HG03039 (cell line): ENCODE data around the gene TRAP1.
"Not testable (repeated sequence)": the region's sequence is repeated elsewhere in the genome, so short reads cannot be mapped to it uniquely, and the experiment has no call there.

Experiments used
- ATAC-seq: cut with Tn5 transposase; IDR thresholded peaks from one replicate; pipeline ENCODE4 v1.9.1; 2021; ENCODE audit warnings: mild to moderate bottlenecking, moderate library complexity; ENCODE audit not compliant: unreplicated experiment

TRAP1 gene

DNA sequence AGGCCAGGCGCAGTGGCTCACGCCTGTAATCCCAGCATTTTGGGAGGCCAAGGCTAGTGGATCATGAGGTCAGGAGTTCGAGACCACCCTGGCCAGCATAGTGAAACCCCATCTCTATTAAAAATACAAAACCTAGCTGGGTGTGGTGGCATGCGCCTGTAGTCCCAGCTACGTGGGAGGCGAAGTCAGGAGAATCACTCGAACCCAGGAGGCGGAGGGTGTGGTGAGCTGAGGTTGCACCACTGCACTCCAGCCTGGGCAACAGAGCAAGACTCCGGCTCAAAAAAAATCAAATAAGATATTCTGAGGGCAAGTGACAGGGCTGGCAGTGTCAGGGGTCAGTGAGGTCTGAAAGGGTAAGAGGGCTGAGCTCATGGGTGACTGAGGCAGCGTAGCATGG is 2.9 kb downstream of the TRAP1 start:
- ATAC-seq = not testable (repeated sequence)

DNA sequence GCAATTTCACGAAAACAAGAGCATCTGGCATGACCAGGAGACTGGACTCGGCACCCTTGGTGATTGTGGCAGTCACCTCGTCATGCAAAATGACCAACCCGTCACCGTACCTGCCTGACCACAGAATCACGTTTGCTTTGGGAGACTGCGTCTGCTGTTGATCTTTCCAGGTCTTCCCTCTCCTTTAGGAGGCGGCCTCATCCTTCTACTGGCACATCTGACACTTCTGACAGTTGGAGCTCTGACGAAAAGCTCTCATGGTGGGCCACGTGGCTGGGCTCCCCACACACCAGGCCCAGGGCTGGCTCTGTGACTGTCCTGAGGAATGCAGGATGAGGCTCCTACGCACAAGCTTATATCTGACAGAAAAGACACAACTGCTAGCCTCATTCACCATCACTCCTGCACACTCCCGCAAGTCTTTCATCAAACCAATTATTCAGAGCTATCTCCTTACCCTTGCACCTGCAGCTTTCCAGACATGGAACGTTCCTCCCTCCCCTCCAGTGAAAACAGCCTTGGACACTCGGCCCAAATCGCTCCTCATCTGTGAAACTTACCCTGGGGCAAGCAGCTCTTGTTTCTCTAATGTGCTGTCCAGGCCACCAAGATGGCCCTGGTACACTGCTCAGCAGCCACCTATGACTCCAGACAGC is 3.6 kb downstream of the TRAP1 start:
- ATAC-seq = no peak

DNA sequence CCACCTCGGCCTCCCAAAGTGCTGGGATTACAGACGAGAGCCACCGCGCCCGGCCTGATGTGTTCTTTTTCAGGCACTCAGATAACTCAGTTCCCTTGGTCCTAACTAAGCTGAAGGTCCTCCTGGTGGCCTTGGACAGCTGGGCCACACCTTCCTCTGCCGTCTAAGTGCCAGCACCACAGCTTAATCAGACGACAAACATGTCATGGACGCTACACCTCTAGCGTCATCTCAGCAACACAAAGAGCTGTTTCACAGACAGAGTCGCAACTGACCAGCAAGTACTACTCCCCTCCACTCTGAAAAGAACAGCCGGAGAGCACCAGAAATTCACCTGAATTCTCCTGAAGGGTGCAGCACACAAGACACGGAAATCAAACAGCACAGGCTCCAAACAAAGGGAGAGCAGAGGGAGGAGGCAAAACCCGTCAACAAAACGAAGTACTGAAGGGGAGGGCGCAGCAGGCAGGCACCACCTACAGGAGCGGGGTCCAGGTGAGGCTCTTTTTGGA is 4.4 kb downstream of the TRAP1 start:
- ATAC-seq = no peak

DNA sequence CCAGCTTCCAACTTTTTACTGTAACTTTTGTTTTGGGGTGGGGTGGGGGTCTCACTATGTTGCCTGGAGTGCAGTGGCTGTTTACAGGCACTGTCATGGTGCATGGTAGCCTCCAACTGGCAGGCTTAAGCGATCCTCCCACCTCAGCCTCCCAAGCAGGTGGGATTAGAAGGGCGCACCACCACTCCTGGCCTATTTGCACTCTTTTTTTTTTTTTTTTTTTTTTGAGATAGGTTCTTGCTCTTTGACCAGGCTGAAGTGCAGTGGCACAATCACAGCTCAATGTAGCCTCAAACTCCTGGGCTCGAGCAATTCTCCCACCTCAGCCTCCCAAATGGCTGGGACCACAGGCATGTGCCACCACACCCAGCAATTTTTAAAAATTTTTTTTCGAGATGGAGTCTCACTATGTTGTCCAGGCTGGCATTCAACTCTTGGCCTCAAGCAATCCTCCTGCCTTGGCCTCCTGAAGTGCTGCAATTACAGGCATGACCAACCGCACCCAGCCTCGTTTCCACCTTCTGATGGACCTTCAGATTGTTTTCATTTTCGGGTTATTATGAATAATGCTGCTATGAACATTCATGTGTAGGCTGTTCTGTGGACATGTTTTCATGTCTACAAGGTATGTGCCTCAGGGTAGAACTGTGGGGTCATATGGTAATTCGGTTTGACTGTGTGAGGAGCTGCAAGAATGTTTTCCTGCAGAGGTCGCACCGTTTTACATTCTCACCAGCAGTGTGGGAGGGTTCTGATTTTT is 10.9 kb downstream of the TRAP1 start:
- no peak for ATAC-seq

DNA sequence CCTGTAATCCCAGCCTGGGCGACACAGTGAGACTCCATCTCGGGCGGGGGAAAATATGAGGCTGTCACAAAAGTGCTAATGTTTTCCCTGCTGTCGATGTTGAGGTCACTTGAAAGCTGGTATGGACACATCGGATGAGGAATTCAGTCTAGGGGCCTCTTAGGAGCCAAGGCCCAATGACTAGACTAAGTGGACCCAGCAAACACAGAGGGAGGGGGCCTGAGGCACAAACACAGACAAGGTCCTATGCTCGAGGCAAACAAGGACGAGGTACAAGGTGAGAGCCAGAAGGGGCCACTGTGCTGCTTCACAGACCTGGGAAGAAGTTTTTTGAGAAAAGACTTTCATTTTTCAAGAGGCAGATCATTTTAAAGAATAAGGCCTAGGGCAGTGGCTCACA is 15.2 kb downstream of the TRAP1 start:
- ATAC-seq = no peak

GRCh38 chr16:3701531-3701930 is 15.8 kb downstream of the TRAP1 start:
- ATAC-seq = no peak

DNA sequence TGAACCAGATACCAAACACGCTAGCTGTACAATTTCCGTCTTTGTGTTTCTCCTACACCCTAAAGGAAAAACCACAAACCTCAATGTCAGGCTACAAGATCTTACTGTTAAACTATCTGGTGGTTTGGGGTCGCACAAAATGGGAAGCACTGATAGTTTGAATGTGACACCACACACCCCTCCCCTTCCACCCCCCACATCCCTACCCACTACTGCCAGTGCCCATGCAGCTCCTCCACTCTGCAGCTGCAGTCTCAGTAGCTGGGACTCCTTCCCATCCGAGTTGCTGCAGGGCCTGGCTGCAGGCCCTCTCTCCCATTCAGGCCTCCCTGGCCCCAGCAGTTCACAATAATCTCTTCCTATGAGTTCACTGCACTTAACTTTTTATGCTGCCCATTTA is 18.4 kb downstream of the TRAP1 start:
- no peak for ATAC-seq

DNA sequence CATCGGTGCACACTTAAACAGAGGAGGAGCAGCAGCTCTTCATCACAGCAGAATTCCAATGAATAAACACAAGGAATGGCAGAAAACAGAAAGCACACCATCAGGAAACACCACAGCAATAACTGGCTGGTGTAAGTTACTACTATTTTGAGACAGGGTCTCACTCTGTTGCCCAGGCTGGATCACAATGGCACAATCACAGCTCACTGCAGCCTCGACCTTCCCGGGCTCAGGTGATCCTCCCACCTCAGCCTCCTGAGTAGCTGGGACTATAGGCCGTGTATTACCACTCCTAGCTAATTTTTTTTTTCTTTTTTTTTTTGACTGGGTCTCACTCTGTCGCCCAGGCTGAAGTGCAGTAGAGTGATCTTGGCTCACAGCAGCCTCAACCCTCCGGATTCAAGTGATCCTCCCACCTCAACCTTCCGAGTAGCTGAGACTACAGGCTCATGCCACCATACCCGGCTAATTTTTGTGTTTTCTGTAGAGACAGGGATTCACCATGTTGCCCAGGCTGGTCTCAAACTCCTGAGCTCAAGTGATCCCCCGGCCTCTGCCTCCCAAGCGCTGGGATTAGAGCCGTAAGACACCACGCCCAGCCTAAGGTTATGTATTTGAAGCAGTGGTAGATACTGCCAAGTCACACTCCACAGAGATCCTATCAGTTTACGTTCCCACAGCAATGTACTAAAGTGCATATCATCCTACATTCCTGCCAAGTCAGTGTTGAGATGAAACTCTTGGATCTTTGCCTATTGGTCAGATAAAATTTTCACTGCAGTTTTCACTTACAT is 20.7 kb downstream of the TRAP1 start:
- ATAC-seq = no peak

DNA sequence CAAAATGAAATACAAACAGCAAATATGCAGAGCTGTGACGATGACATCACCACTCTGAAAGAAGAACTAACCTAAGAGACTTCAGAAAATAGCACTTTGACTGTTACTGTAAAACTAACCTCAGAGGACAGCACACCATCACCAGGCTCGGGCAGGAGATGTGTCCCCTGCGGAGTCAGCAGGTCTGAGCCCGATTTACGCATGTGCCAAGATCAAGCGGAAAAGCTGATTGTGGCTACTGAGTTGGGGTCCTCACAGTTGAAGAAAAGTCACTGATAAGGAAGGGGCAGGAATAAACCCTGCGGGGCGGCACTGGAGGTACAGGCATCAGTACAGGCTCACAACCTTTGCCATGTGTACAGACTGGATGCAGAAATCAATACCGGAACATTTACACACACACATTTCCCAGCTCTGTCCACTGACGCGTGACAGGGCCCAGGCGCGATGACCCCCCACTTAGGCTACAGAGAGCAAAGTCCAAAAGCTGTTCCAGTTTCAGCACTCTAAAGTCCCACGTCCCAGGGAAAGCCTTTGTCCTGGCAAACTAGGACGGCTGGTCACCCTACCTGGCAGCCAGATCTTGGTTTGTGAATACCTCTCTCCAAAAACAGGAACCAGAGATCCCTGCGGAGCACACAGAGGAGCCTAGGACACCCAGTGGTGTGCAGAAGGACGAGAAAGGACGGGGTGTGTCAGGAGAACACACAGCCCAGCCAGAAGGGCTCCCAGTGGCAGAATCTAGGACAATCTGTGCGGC is 21.5 kb downstream of the TRAP1 start:
- no peak for ATAC-seq

- no peak for ATAC-seq
Observed at GRCh38 chr16:3694051-3694450, 23.3 kb downstream of the TRAP1 start.

DNA sequence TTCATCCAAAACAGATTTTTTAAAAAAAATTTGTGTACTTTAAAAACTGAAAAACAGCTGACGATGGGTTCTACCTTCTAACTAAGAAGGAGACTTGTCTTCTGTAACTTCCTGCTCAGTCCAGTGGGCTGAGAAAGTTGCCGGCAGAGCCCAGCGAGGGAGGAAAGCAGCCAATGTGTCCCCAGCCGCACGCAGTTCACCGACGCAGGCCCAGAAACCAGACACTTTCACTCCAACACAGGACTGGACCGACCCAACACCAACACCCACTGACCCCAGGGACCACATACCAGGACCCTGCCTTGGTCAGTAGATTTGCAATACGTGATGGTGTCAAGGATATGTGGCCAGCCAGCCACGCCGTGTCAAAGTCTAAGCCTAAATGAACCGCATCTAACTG is 25.6 kb downstream of the TRAP1 start:
- ATAC-seq = no peak

DNA sequence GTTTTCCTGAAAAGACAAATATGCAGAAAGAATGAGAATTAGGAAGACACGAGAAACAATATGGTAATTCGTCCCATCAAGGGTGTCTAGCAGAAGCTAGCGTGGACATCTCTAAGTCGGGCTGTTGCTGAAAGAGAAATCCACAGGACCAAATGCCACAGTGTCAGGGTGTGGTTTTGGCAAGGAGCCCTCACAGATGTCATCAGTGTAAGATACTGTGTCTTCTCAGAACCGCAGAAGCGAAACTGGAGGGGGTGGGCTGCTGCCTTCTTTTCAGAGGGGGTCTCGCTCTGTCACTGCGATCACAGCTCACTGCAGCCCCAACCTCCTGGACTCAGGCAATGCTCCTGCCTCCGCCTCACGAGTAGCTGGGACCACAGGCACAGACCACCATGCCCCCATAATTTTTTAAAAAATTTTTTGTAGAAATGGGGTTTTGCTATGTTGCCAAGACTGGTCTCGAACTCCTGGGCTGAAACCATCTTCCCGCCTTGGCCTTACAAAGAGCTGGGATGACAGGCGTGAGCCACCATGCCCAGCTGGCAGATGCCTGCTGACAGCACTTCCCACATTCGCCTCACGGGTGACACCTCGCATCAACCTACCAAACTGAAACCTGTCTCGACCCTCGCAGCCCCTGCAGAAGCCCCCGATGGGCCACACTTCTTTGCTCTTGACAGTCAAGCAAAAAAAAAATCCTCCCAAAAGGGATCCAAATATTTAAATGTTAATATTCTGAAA is 26.2 kb downstream of the TRAP1 start:
- no peak for ATAC-seq

DNA sequence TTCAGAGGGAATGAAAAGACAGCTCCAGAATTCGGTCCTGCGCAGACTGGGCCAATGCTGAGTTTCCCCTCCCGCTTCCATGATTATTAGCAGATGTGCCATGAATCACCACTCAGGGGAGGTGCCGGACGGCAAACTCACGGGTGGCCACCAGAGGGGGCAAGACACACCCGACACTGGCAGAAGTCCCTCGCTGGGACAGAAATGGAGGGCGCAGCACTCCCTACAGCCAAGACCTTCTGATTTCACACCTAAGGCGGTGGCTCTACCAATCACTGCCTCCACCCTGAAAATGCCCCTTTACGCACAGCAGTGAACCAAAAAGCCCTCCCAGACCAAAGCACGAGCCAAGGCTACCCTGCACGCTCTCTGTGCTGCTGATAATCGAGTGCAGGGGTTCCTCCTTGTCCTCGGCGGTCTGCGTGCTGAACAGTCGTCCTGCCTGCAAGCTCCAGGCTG is 26.8 kb downstream of the TRAP1 start:
- ATAC-seq = no peak

GRCh38 chr16:3689731-3690130 is 27.6 kb downstream of the TRAP1 start:
- ATAC-seq = no peak

DNA sequence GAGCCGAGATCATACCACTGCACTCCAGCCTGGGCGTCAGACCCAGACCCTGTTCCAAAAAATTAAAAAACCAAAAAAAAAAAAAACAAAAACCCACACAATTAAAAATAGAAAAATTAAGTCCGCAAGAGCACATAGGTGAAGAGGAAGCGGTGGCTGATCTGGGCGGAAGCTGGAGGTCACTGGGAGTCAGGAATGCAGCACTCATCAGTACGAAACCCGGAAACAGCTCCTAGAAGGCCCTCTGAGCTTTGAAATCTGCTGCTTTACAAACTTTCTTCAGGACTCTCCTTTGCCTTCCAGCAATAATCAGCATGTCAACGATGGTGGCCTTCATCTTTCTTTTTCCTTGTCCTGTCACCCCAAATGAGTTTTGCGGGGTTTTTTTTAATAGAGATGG is 29.5 kb downstream of the TRAP1 start:
- no peak for ATAC-seq

GRCh38 chr16:3687021-3687420 is 30.3 kb downstream of the TRAP1 start:
- ATAC-seq = no peak

DNA sequence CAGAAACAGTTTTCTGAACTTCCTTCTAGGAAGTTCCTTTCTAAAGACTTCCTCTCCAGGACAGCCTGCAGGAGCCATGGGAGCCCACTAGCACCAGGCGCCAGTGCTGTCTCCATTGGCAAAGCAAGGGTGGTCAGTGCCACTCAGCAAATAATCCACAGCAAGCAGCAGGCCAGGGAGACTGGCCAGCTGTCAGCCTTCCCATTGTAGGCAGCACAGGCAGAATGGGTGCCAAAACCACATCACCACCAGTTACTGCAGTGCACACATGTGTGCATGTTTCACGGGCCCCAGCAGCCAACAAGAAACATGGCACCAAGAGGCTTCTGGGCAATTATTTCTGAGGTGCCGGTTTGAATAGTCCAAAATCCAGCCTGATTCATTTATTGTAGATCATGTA is 36.1 kb downstream of the TRAP1 start:
- ATAC-seq = no peak

DNA sequence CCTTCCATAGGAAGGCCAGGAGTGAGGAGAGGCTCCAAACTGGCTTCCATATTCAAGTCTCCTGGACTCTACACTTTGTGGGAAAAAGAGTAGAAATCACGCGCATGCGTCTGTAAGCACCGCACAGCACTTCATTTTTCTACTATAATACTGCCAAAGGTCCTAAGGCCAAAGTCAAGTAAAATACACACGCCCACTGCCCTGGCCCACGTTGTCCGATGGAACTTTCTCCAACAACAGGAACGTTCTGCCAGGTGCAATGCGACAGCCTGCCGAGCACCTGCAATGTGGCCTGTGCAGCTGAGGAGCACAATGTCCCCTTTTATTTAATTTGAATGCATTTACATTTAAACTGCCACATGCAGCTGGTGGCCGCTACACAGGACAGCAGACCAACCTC is 39.3 kb downstream of the TRAP1 start:
- no peak for ATAC-seq

- no peak for ATAC-seq
Observed at GRCh38 chr16:3675601-3676130, 41.7 kb downstream of the TRAP1 start.
